ENCODE data around the gene WDR86. TPM values are rescaled to one million over a fixed set of nuclear protein-coding genes. Genes with fewer than 3 reads are reported as not detected.

WDR86 gene
- polyA plus RNA-seq, 1 donor (not counting 4 experiments of a cell fraction or from before 2014, with no cell fraction given): not detected

GRCh38 chr7:151374726-151375125 is 35.1 kb downstream of the WDR86 start:
- Histone ChIP-seq H3K36me3 (ENCODE audit: control insufficient read depth in 2 of 2, extremely low read depth in 1 of 2, insufficient read depth in 2 of 2, low read length in 2 of 2) (peaks cover 3 to 25% of the 10 kb centered on the region in 2 experiments), H3K9me3 (ENCODE audit: control insufficient read depth, low read depth, low read length) (no peaks in the 10 kb centered on the region), H3K9ac (ENCODE audit: control insufficient read depth, extremely low read depth, insufficient read depth, low read length) (no peak overlapping the region), H3K4me2 (ENCODE audit: control insufficient read depth, extremely low read depth, insufficient read depth, low read depth, low read length) (no peak overlapping the region), H3K4me1 (ENCODE audit: control insufficient read depth, extremely low read depth, insufficient read depth, low read length) (no peaks in the 10 kb centered on the region), H2AFZ (ENCODE audit: control insufficient read depth, low read length) (no peak overlapping the region), H3K9me1 (ENCODE audit: control insufficient read depth, extremely low read depth, insufficient read depth, low read length) (no peaks in the 10 kb centered on the region), H3K27ac (ENCODE audit: control insufficient read depth, insufficient read depth, low read length) (no peak overlapping the region), H3K27me3 (ENCODE audit: control insufficient read depth, extremely low read depth, insufficient read depth, low read length) (no peaks in the 10 kb centered on the region), H3K79me2 (ENCODE audit: control insufficient read depth, insufficient read depth, low read length) (no peaks in the 10 kb centered on the region), H4K20me1 (ENCODE audit: control insufficient read depth, extremely low read depth, insufficient read depth, low read length) (no peaks in the 10 kb centered on the region), H3K4me3 (ENCODE audit: control insufficient read depth in 2 of 3, extremely low read depth in 1 of 3, insufficient read depth in 2 of 3, low read depth in 1 of 3, low read length in 3 of 3) (no peak overlapping the region)
- TF ChIP-seq CTCF (optimal IDR thresholded peaks at IDR 0.05 in 1 of 3, IDR thresholded peaks at IDR 0.05 in 1 of 3, conservative IDR thresholded peaks at IDR 0.05 in 1 of 3; ENCODE audit: extremely low read depth in 1 of 3, insufficient read depth in 2 of 3, low read length in 3 of 3): no peak
- no peak for TF ChIP-seq EZH2 (IDR thresholded peaks at IDR 0.05; ENCODE audit: low read length)
- dilution Hi-C loops (cut with MboI; ENCODE audit: extremely low pct_ligation_motif_present, low sequenced_read_pairs): no loop called here
- FAIRE-seq: no peak
- no peak for DNase-seq (ENCODE audit: low read depth, low spot score)

- no peaks in the 10 kb centered on the region for H3K9me3 ChIP-seq (ENCODE audit: control insufficient read depth, low read depth, low read length)
- H3K9ac ChIP-seq (ENCODE audit: control insufficient read depth, extremely low read depth, insufficient read depth, low read length): no peak overlapping the region
- no peaks in the 10 kb centered on the region for H3K4me1 ChIP-seq (ENCODE audit: control insufficient read depth, extremely low read depth, insufficient read depth, low read length)
- no peaks in the 10 kb centered on the region for H3K9me1 ChIP-seq (ENCODE audit: control insufficient read depth, extremely low read depth, insufficient read depth, low read length)
- no peak overlapping the region for H3K27ac ChIP-seq (ENCODE audit: control insufficient read depth, insufficient read depth, low read length)
- H3K4me3 ChIP-seq (ENCODE audit: control insufficient read depth in 2 of 3, extremely low read depth in 1 of 3, insufficient read depth in 2 of 3, low read depth in 1 of 3, low read length in 3 of 3): no peak overlapping the region
- H3K27me3 ChIP-seq (ENCODE audit: control insufficient read depth, extremely low read depth, insufficient read depth, low read length): no peaks in the 10 kb centered on the region
- H2AFZ ChIP-seq (ENCODE audit: control insufficient read depth, low read length): no peak overlapping the region
- no peak overlapping the region for H3K4me2 ChIP-seq (ENCODE audit: control insufficient read depth, extremely low read depth, insufficient read depth, low read depth, low read length)
- H3K36me3 ChIP-seq (ENCODE audit: control insufficient read depth in 2 of 2, extremely low read depth in 1 of 2, insufficient read depth in 2 of 2, low read length in 2 of 2): peaks cover 3 to 25% of the 10 kb centered on the region in 2 experiments
- TF ChIP-seq CTCF (optimal IDR thresholded peaks at IDR 0.05 in 1 of 3, IDR thresholded peaks at IDR 0.05 in 1 of 3, conservative IDR thresholded peaks at IDR 0.05 in 1 of 3; ENCODE audit: extremely low read depth in 1 of 3, insufficient read depth in 2 of 3, low read length in 3 of 3): no peak
- no peak for TF ChIP-seq EZH2 (IDR thresholded peaks at IDR 0.05; ENCODE audit: low read length)
- dilution Hi-C loops (cut with MboI; ENCODE audit: extremely low pct_ligation_motif_present, low sequenced_read_pairs): no loop called here
- no peaks in the 10 kb centered on the region for H4K20me1 ChIP-seq (ENCODE audit: control insufficient read depth, extremely low read depth, insufficient read depth, low read length)
- DNase-seq (ENCODE audit: low read depth, low spot score) (no peak), FAIRE-seq (no peak)
- H3K79me2 ChIP-seq (ENCODE audit: control insufficient read depth, insufficient read depth, low read length): no peaks in the 10 kb centered on the region
Measured at GRCh38 chr7:151374139-151374538, 35.7 kb downstream of the WDR86 start.
